HepG2 (cell line): Measurements from ENCODE around the gene DUS1L. TPM values are rescaled to one million over a fixed set of nuclear protein-coding genes. Genes with fewer than 3 reads are reported as not detected.

Source experiments
- ATAC-seq: fragments of 200-7000 bp; cut with Tn5 transposase; 3 replicates; pipeline ENCODE4 v1.9.1; 2020; ENCODE audit warnings: mild to moderate bottlenecking, moderate library complexity
- BruUV-seq: library from RNA; stranded (reverse); fragments of 400-500 nt; replicated peaks from 2 replicates; lab custom pipeline; 2021; lab: Mats Ljungman, UMichigan
- CTCF ChIA-PET: fragments of 300-600 bp; formaldehyde crosslinking; extraction: SDS; loops from one replicate; lab custom pipeline; 2021; ENCODE audit warnings: low total read pairs, inconsistent platforms, low intra/inter-chr PET ratio; lab: Yijun Ruan, JAX
- POLR2A ChIA-PET: fragments of 350-600 bp; sonication (Branson Sonifier 250); formaldehyde crosslinking; loops from one replicate; lab custom pipeline; 2020; ENCODE audit warnings: antibody characterized with exemption, inconsistent platforms; lab: Yijun Ruan, JAX
- DNase-seq: peaks from one replicate; pipeline ENCODE4 v3.0.0-alpha.2; 2015; ENCODE audit warnings: low spot score
- FAIRE-seq: peaks from 3 replicates; lab custom pipeline; 2011; peaks lifted over from hg19 to GRCh38; lab: Jason Lieb, UNC
- H2AFZ ChIP-seq: one replicate; pipeline ENCODE4 v1.6.1; 2011; ENCODE audit warnings: low read length, inconsistent platforms
- H3K27ac ChIP-seq: fragments of 300-600 bp; 3 replicates; pipeline ENCODE4 v1.8.0; 2011; ENCODE audit warnings: mixed run types, mild to moderate bottlenecking, mixed read lengths, low read length, inconsistent platforms; ENCODE audit not compliant: insufficient read depth; ENCODE audit errors: extremely low read length
- H3K27me3 ChIP-seq, 2 experiments: fragments of 200-600 bp in 1 of 2; 2 replicates in 1 of 2; 3 replicates in 1 of 2; pipeline versions ENCODE4 v1.6.0 to v1.8.0; 2011; ENCODE audit warnings: low read length in 2 of 2, mild to moderate bottlenecking in 2 of 2, moderate library complexity in 2 of 2, inconsistent platforms in 1 of 2; ENCODE audit not compliant: insufficient read depth in 2 of 2, control insufficient read depth in 1 of 2
- H3K36me3 ChIP-seq, 2 experiments: fragments of 200-600 bp in 1 of 2; replicated peaks in 1 of 2; 2 replicates in 1 of 2; 3 replicates in 1 of 2; pipeline versions ENCODE4 v1.5.1 to v1.8.0; 2011; ENCODE audit warnings: low read length in 2 of 2, inconsistent platforms in 1 of 2; ENCODE audit not compliant: insufficient read depth in 2 of 2, control insufficient read depth in 1 of 2
- H3K4me1 ChIP-seq: 2 replicates; pipeline ENCODE4 v1.5.1; 2012; ENCODE audit warnings: low read length, inconsistent platforms; ENCODE audit not compliant: insufficient read depth
- H3K4me2 ChIP-seq: 2 replicates; pipeline ENCODE4 v1.6.0; 2011; ENCODE audit warnings: low read depth, low read length, inconsistent platforms
- H3K4me3 ChIP-seq, 3 experiments: fragments of 200-600 bp in 1 of 3; sonication (generic), shearing (Covaris generic) in 1 of 3; replicated peaks in 1 of 3; 2 replicates each; pipeline ENCODE4 v1.5.1; 2011 to 2016; ENCODE audit warnings: low read length in 3 of 3, inconsistent platforms in 2 of 3, low read depth in 2 of 3, mild to moderate bottlenecking in 2 of 3, control low read depth in 1 of 3, mixed read lengths in 1 of 3; ENCODE audit not compliant: insufficient read depth in 1 of 3
- H3K79me2 ChIP-seq: one replicate; pipeline ENCODE4 v1.6.1; 2011; ENCODE audit warnings: low read length, inconsistent platforms; ENCODE audit not compliant: insufficient read depth
- H3K9ac ChIP-seq: 2 replicates; pipeline ENCODE4 v1.6.0; 2011; ENCODE audit warnings: mild to moderate bottlenecking, low read depth, low read length, inconsistent platforms; ENCODE audit not compliant: insufficient read depth
- H3K9me3 ChIP-seq: 2 replicates; pipeline ENCODE4 v1.5.1; 2012; ENCODE audit warnings: mild to moderate bottlenecking, low read length
- H4K20me1 ChIP-seq: 2 replicates; pipeline ENCODE4 v1.6.0; 2011; ENCODE audit warnings: inconsistent platforms, mild to moderate bottlenecking, low read length, moderate library complexity; ENCODE audit not compliant: insufficient read depth
- ARNT ChIP-seq: fragments of 450-650 bp; IDR thresholded peaks from 2 replicates; pipeline ENCODE4 v1.6.1; 2017
- HNRNPL ChIP-seq: fragments of 200-400 bp; formaldehyde crosslinking; IDR thresholded peaks from 2 replicates; pipeline ENCODE4 v1.6.1; 2017; ENCODE audit warnings: mild to moderate bottlenecking, low read depth, low read length
- HOXA7 ChIP-seq: sonication (generic); formaldehyde crosslinking; IDR thresholded peaks from 2 replicates; pipeline ENCODE4 v1.8.1; 2022; ENCODE audit warnings: mild to moderate bottlenecking, missing genetic modification reagents, moderate library complexity
- MBNL3 ChIP-seq: fragments of 250-450 bp; sonication (Bioruptor Pico); conservative IDR thresholded peaks from 2 replicates; pipeline ENCODE4 v1.8.0; 2022; ENCODE audit warnings: mild to moderate bottlenecking, inconsistent platforms
- MTF2 ChIP-seq: sonication (generic); formaldehyde crosslinking; IDR thresholded peaks from 2 replicates; pipeline ENCODE4 v1.5.0; 2020; ENCODE audit warnings: missing genetic modification reagents, borderline replicate concordance
- MXD3 ChIP-seq: IDR thresholded peaks from 2 replicates; pipeline ENCODE4 v1.6.1; 2016; ENCODE audit warnings: mild to moderate bottlenecking, missing biosample characterization, missing genetic modification reagents
- MXD4 ChIP-seq: IDR thresholded peaks from 2 replicates; pipeline ENCODE4 v1.6.1; 2016; ENCODE audit warnings: mild to moderate bottlenecking, missing biosample characterization, missing genetic modification reagents
- NR0B2 ChIP-seq: sonication (generic); formaldehyde crosslinking; IDR thresholded peaks from 2 replicates; pipeline ENCODE4 v1.4.0; 2020; ENCODE audit warnings: mild to moderate bottlenecking, missing genetic modification reagents
- TFAP4 ChIP-seq: sonication (generic); IDR thresholded peaks from 2 replicates; pipeline ENCODE4 v1.6.1; 2016; ENCODE audit warnings: low read depth, borderline replicate concordance
- ZBTB37 ChIP-seq: sonication (generic); formaldehyde crosslinking; IDR thresholded peaks from 2 replicates; pipeline ENCODE4 v1.4.0; 2020; ENCODE audit warnings: mild to moderate bottlenecking, missing genetic modification reagents
- ZFP62 ChIP-seq: sonication (generic); formaldehyde crosslinking; IDR thresholded peaks from 2 replicates; pipeline ENCODE4 v1.4.0; 2020; ENCODE audit warnings: missing genetic modification reagents
- ZNF251 ChIP-seq: sonication (generic); formaldehyde crosslinking; IDR thresholded peaks from 2 replicates; pipeline ENCODE4 v1.9.0; 2021; ENCODE audit warnings: mild to moderate bottlenecking, missing genetic modification reagents
- ZNF260 ChIP-seq: sonication (generic); formaldehyde crosslinking; IDR thresholded peaks from 2 replicates; pipeline ENCODE4 v1.4.0; 2020; ENCODE audit warnings: missing genetic modification reagents, low read depth, mild to moderate bottlenecking, borderline replicate concordance
- ZNF768 ChIP-seq: sonication (generic); formaldehyde crosslinking; IDR thresholded peaks from 2 replicates; pipeline ENCODE4 v1.4.0; 2020; ENCODE audit warnings: missing genetic modification reagents
- WGBS: methylation state at CpG from one replicate; pipeline ENCODE4 v1.1.6; 2017; ENCODE audit warnings: low lambda C conversion rate; 5-methylcytosine and 5-hydroxymethylcytosine counted together
- in situ Hi-C: cut with HindIII; loops from 2 replicates; pipeline ENCODE4 v1.10.0; 2017; ENCODE audit warnings: low pct_unique_long_range_greater_than_20kb; ENCODE audit not compliant: extremely low pct_ligation_motif_present
- intact Hi-C: fragments of 100-400 bp; cut with micrococcal nuclease; formaldehyde crosslinking; loops from one replicate; pipeline ENCODE4 v1.10.0; 2022; ENCODE audit not compliant: unreplicated experiment
- polyA plus RNA-seq, 8 experiments: library from polyadenylated mRNA; depleted of rRNA in 3 of 8; stranded (reverse) in 7 of 8; unstranded in 1 of 8; fragments of >200 nt; fragmentation: Illumina TruSeq in 4 of 8; extraction: Trizol in 4 of 8; gene quantifications; 2 replicates each; pipeline versions ENCODE4 v1.2.1 to v1.2.3, GENCODE V29; 2011 to 2016; ENCODE audit warnings: low read depth in 4 of 8, missing spikeins in 1 of 8, mixed read lengths in 1 of 8; ENCODE audit not compliant: insufficient read depth in 1 of 8
- total RNA-seq, 5 experiments: library from RNA; depleted of rRNA; stranded (reverse); fragments of >200 nt; fragmentation: Illumina TruSeq; extraction: Trizol; gene quantifications; 2 replicates each; pipeline ENCODE4 v1.2.3, GENCODE V29; 2016; ENCODE audit warnings: low read depth in 1 of 5
- TF ChIP-seq, protein P1 (sequence below): sonication (generic); formaldehyde crosslinking; IDR thresholded peaks from 2 replicates; pipeline ENCODE4 v1.8.1; 2023; ENCODE audit warnings: mild to moderate bottlenecking, missing genetic modification reagents
- TF ChIP-seq, protein P2 (sequence below): sonication (generic); formaldehyde crosslinking; IDR thresholded peaks from 2 replicates; pipeline ENCODE4 v1.4.0; 2020; ENCODE audit warnings: missing genetic modification reagents

DUS1L gene
- total and polyA plus RNA-seq, 2 of the 13 experiments (the other 11 are each of a cell fraction or from before 2014, with no cell fraction given) = 81.0 to 109 TPM

DNA sequence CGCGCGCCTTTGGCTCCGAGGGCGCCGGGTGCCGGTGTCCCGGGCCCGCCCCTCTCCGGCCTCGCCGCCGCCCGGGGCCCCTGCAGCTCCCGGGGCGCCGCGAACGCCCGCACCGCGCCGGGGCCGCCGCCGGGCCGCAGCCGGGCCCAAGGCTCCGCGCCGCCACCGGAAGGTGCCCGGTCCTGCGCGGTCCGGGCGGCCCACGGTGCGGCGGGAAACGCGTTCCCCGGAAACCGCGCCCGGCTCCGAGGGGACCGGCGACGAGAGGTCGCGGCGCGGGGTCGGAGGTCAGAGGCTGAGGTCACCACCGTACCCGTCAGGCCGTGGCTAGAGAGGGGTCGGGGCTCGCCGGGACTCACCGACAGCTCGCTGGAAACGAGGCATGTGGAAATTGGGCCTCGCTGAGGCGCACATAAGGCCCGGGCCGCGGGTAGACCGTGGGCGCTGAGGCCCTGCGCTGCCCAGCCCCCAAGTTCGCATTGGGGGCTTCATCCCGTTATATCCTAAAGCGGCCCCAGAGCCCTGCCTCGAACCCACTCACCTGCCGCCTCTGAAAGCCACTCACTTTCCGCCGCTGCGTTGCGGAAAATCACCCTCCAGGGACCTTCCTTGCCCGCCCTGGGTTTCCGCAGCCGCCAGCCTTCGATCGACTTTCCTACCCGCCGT is at the start of gene DUS1L (continued):
- TF ChIP-seq, protein P1, sequence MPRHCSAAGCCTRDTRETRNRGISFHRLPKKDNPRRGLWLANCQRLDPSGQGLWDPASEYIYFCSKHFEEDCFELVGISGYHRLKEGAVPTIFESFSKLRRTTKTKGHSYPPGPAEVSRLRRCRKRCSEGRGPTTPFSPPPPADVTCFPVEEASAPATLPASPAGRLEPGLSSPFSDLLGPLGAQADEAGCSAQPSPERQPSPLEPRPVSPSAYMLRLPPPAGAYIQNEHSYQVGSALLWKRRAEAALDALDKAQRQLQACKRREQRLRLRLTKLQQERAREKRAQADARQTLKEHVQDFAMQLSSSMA = peak; percentile 85; the same call in 1 of the 2 replicates
- TF ChIP-seq HOXA7 (CRISPR knock-in tag) (no peak), NR0B2 (CRISPR knock-in tag) (peak; percentile 97), ZNF260 (no peak)

- DNase-seq (no peak), FAIRE-seq (no peak), ATAC-seq (no peak)
- in situ Hi-C loops (no loop called here), intact Hi-C loops (no loop called here)
- Histone ChIP-seq H3K4me2 (no peak overlapping the region), H3K9ac (no peak overlapping the region), H3K4me1 (peaks cover 89% of the 10 kb centered on the region), H3K4me3 (no peak overlapping the region), H4K20me1 (no peaks in the 10 kb centered on the region), H3K79me2 (no peaks in the 10 kb centered on the region), H3K9me3 (no peaks in the 10 kb centered on the region), H3K27me3 (no peaks in the 10 kb centered on the region), H3K36me3 (peaks cover 0 to 3% of the 10 kb centered on the region in 2 experiments; a peak in 2 of 5 replicates), H2AFZ (no peak overlapping the region), H3K27ac (no peak overlapping the region)
- no TSS peak for BruUV-seq
- WGBS = 90% methylated on average over 8 of the region's 9 CpGs
- POLR2A ChIA-PET = no interaction called here
- CTCF ChIA-PET = no interaction called here
- TF ChIP-seq TFAP4 = peak; percentile 78
- peak; percentile 79 for TF ChIP-seq ZNF768 (CRISPR knock-in tag)
- no peak for TF ChIP-seq MTF2 (CRISPR knock-in tag)
- no peak for TF ChIP-seq MBNL3 (CRISPR knock-in tag)
- TF ChIP-seq ZNF251 (CRISPR knock-in tag) = no peak
- peak; percentile 60; the same call in 1 of the 2 replicates for TF ChIP-seq HNRNPL
- no peak for TF ChIP-seq ZBTB37 (CRISPR knock-in tag)
- TF ChIP-seq ARNT = no peak
- TF ChIP-seq MXD3 (CRISPR knock-in tag) = no peak
- no peak for TF ChIP-seq MXD4 (CRISPR knock-in tag)
- TF ChIP-seq ZFP62 (CRISPR knock-in tag) = no peak
- TF ChIP-seq, protein P2, sequence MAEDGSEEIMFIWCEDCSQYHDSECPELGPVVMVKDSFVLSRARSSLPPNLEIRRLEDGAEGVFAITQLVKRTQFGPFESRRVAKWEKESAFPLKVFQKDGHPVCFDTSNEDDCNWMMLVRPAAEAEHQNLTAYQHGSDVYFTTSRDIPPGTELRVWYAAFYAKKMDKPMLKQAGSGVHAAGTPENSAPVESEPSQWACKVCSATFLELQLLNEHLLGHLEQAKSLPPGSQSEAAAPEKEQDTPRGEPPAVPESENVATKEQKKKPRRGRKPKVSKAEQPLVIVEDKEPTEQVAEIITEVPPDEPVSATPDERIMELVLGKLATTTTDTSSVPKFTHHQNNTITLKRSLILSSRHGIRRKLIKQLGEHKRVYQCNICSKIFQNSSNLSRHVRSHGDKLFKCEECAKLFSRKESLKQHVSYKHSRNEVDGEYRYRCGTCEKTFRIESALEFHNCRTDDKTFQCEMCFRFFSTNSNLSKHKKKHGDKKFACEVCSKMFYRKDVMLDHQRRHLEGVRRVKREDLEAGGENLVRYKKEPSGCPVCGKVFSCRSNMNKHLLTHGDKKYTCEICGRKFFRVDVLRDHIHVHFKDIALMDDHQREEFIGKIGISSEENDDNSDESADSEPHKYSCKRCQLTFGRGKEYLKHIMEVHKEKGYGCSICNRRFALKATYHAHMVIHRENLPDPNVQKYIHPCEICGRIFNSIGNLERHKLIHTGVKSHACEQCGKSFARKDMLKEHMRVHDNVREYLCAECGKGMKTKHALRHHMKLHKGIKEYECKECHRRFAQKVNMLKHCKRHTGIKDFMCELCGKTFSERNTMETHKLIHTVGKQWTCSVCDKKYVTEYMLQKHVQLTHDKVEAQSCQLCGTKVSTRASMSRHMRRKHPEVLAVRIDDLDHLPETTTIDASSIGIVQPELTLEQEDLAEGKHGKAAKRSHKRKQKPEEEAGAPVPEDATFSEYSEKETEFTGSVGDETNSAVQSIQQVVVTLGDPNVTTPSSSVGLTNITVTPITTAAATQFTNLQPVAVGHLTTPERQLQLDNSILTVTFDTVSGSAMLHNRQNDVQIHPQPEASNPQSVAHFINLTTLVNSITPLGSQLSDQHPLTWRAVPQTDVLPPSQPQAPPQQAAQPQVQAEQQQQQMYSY (CRISPR knock-in tag) = peak; percentile 83
Measured at GRCh38 chr17:82114872-82115271, 49.3 kb upstream of the DUS1L start.
